Pericardium fibroblast (primary cell): Measurements from ENCODE around the gene ARHGEF40. TPM values are rescaled to one million over a fixed set of nuclear protein-coding genes. Genes with fewer than 3 reads are reported as not detected.

Source experiments
- total RNA-seq: library from RNA; depleted of rRNA; stranded (reverse); fragments of >200 nt; gene quantifications from 2 replicates; pipeline ENCODE4 v1.2.3, GENCODE V29; 2015

ARHGEF40 gene
- 32.8 and 38.5 TPM in 2 replicates for total RNA-seq

GRCh38 chr14:21070083-21070609 is at the start of gene ARHGEF40:
Gene ARHGEF40 (plus strand): TSS chr14:21070304. CDS start chr14:21070397, 93 bp downstream.

GRCh38 chr14:21024585-21025370 is 45.3 kb upstream of the ARHGEF40 start, which contains the start of gene NDRG2:
Gene NDRG2 (minus strand): TSS chr14:21025061. CDS start chr14:21023315, 1,746 bp downstream.

GRCh38 chr14:21029917-21030316 is 40.2 kb upstream of the ARHGEF40 start, which contains the start of gene TPPP2:
Gene TPPP2 (plus strand): TSS chr14:21030217. CDS start chr14:21030582, 365 bp downstream.

GRCh38 chr14:21034707-21035106 is 35.4 kb upstream of the ARHGEF40 start, which contains the start of gene RNASE13:
Gene RNASE13 (minus strand): TSS chr14:21034807. CDS start chr14:21034288, 519 bp downstream.

GRCh38 chr14:21041676-21042433 is 28.2 kb upstream of the ARHGEF40 start, which contains the start of gene RNASE7:
Gene RNASE7 (plus strand): TSS chr14:21042362. CDS start chr14:21042993, 631 bp downstream.

GRCh38 chr14:21057803-21058675 is 12.1 kb upstream of the ARHGEF40 start, which contains the start of gene RNASE8:
Gene RNASE8 (plus strand): TSS chr14:21057822. CDS start chr14:21057893, 71 bp downstream.

GRCh38 chr14:21098076-21098891 is 28.2 kb downstream of the ARHGEF40 start, which contains the start of gene ZNF219:
Gene ZNF219 (minus strand): TSS chr14:21098655. CDS start chr14:21093591, 5,064 bp downstream.

GRCh38 chr14:21100931-21101330 is 30.8 kb downstream of the ARHGEF40 start, which contains the start of gene TMEM253:
Gene TMEM253 (plus strand): TSS chr14:21101066. CDS start chr14:21101344, 278 bp downstream.

Other genes starting within 250 kb of the ARHGEF40 start
- gene RNASE3, start 178.9 kb upstream of the ARHGEF40 start, total RNA-seq, result not detected in 2 replicates
- not detected in 2 replicates for gene RNASE2, start 114.8 kb upstream of the ARHGEF40 start, total RNA-seq
- gene METTL17, start 80.3 kb upstream of the ARHGEF40 start, total RNA-seq, result 62.7 and 74.7 TPM in 2 replicates
- gene SLC39A2, start 71.0 kb upstream of the ARHGEF40 start, total RNA-seq, result not detected in 2 replicates
- 26.8 and 27.2 TPM in 2 replicates for gene NDRG2, start 45.2 kb upstream of the ARHGEF40 start, total RNA-seq
- not detected in 2 replicates for gene TPPP2, start 40.1 kb upstream of the ARHGEF40 start, total RNA-seq
- gene RNASE13, start 35.5 kb upstream of the ARHGEF40 start, total RNA-seq, result not detected in 2 replicates
- gene RNASE7, start 27.9 kb upstream of the ARHGEF40 start, total RNA-seq, result not detected in 2 replicates
- not detected in 2 replicates for gene RNASE8, start 12.5 kb upstream of the ARHGEF40 start, total RNA-seq
- gene ZNF219, start 28.4 kb downstream of the ARHGEF40 start, total RNA-seq, result 8.6 and 17.2 TPM in 2 replicates
- not detected in 2 replicates for gene TMEM253, start 30.8 kb downstream of the ARHGEF40 start, total RNA-seq
- gene OR5AU1, start 85.8 kb downstream of the ARHGEF40 start, total RNA-seq, result not detected in 2 replicates
- gene HNRNPC, start 199.1 kb downstream of the ARHGEF40 start, total RNA-seq, result 411 and 489 TPM in 2 replicates
- 0.12 and 0.17 TPM in 2 replicates for gene RPGRIP1, start 209.8 kb downstream of the ARHGEF40 start, total RNA-seq